SKM-1 (cell line): ENCODE results near the gene PKP4.
"Not testable (repeated sequence)": the region's sequence is repeated elsewhere in the genome, so short reads cannot be mapped to it uniquely, and the experiment has no call there.

Source experiments
- DNase-seq: peaks from one replicate; lab custom pipeline; 2025; ENCODE audit not compliant: unreplicated experiment; lab: John Stamatoyannopoulos, UW

The PKP4 gene, protein sequence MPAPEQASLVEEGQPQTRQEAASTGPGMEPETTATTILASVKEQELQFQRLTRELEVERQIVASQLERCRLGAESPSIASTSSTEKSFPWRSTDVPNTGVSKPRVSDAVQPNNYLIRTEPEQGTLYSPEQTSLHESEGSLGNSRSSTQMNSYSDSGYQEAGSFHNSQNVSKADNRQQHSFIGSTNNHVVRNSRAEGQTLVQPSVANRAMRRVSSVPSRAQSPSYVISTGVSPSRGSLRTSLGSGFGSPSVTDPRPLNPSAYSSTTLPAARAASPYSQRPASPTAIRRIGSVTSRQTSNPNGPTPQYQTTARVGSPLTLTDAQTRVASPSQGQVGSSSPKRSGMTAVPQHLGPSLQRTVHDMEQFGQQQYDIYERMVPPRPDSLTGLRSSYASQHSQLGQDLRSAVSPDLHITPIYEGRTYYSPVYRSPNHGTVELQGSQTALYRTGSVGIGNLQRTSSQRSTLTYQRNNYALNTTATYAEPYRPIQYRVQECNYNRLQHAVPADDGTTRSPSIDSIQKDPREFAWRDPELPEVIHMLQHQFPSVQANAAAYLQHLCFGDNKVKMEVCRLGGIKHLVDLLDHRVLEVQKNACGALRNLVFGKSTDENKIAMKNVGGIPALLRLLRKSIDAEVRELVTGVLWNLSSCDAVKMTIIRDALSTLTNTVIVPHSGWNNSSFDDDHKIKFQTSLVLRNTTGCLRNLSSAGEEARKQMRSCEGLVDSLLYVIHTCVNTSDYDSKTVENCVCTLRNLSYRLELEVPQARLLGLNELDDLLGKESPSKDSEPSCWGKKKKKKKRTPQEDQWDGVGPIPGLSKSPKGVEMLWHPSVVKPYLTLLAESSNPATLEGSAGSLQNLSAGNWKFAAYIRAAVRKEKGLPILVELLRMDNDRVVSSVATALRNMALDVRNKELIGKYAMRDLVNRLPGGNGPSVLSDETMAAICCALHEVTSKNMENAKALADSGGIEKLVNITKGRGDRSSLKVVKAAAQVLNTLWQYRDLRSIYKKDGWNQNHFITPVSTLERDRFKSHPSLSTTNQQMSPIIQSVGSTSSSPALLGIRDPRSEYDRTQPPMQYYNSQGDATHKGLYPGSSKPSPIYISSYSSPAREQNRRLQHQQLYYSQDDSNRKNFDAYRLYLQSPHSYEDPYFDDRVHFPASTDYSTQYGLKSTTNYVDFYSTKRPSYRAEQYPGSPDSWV

DNA sequence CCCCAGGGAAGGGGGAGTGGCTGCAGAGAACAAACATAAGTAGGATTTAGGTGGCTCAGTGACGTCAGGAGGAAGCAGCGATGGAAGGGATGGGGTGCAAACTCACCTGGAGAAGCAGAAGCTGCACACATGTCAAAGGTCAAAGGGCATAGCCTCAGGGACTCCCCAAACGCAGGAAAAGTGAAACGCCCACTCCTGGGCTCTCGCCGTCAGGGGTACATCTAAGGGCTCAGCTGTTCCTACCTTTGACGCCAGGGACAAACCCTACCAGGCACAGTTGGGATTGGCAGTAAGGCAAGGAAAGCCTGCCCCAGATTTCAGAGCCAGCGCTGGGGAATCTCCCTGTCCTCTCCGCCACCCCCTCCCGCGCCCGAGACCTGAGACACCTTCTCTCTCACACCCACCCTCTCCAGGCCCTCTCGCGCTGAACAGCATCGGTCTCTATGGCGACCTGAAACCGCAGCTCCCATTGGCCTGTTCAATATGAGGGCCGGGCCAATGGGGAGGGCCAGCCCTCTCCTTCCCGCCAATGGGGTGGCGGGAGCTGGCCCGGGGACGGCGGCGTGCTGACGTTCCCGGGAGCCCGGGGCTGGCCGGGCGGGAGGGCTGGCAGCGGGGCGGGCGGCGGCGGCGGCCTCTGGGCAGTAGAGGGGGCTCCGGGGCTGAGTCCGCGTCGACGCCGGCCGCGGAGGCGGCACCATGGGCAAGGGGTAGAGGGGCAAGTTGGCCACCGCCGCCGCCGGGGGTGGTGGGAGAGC, at the start of gene PKP4, which contains the start of gene CCDC148:
Gene PKP4 (plus strand): TSS at position 644 of the 758 bp plus-strand sequence. CDS start 76,233 bp downstream, outside the sequence.
Gene CCDC148 (minus strand): TSS at position 445 of the 758 bp plus-strand sequence. CDS start 314 bp downstream, at position 131.
- DNase-seq, result peak; percentile 69

DNA sequence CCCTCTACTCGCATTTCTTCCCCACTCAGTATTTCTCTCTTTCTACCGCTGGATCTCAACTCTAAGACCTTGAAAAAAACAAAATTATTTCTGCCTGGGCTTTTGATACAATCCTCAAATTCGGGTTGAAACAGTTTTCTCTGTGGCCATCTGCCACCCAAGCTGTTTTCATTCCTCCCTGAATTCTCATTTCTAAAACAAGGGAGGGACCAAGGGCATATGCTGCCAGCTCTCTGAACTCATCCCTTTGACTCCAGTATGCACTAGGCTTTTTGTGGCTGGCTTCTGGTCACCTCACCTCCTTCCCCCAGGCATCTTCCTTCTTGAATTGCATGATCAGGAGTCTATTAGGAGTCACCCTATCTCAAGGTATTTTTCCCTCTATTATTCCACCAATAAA, 49.7 kb upstream of the PKP4 start:
- no peak for DNase-seq

DNA sequence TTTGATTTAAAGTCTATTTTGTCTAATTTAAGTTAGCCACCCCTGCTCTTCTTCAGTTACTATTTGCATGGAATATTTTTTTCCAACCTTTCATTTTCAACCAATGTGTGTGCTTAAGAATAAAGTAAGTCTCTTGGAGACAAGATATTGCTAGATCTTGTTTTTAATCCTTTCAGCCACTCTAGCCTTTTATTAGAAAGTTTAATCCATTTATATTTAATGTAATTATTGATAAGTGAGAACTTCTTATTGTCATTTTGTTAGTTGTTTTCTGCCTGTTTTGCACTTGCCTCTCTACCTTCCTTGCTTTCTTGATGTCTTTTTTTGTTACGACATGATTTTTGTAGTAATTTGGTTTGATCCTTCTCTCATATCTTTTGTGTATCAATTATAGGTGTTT, 46.6 kb upstream of the PKP4 start:
- no peak for DNase-seq

DNA sequence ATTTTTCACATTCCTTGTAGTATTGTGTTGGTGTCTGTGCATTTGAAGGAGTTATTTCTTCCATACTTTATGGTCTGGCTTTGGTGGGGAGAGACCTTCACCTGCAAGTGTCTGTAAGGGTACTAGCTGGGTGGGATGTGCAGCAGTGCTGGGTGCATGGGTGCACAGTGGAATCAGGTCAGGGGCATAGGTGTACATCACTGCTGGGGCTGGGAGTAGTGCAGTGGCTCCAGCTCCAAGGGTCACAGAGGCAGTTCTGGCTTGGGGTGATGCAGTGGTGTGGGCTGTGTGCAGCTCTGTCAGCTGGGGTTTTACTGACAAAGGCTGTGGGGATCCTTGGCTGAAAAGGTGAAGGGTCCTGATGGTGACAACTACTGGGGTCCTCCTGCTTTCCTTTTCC, 45.0 kb upstream of the PKP4 start:
- DNase-seq, result no peak

DNA sequence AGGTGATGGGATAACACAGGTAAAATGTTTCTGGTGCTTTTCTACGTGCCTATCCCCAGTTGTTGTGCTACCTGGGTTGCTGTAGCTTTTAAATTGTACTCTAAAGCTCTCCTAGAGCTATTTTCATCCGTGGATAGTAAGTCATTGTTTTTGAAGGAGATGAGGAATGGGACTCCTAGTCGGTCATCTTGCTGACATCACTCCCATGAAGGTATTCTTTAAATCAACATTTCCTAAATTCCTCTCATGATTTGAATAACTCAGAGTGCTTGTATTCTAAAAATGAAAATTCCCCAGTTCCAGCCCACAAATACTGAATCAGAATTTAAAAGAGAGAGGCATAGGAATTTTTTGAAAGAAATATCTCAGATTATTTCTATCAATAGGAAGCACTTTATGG, 44.5 kb upstream of the PKP4 start:
- DNase-seq, result no peak

DNA sequence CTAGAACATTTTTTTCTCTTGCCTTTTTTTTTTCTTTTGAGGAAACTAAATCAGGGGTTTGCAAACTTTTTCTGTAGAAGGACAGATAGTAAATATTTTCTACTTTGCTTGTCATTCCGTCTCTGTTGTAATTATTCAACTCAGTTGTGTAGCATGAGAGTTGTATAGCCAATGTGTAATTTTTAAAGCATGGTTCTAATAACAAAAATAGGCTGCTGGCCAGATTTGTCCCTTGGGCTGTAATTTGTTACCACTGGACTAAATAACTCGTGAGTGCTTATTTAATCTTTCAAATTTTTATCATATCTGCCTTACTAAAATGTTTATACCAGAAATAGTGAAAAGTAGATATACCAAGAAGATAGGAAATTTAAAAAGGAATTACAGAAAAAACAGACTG, 43.2 kb upstream of the PKP4 start:
- no peak for DNase-seq

DNA sequence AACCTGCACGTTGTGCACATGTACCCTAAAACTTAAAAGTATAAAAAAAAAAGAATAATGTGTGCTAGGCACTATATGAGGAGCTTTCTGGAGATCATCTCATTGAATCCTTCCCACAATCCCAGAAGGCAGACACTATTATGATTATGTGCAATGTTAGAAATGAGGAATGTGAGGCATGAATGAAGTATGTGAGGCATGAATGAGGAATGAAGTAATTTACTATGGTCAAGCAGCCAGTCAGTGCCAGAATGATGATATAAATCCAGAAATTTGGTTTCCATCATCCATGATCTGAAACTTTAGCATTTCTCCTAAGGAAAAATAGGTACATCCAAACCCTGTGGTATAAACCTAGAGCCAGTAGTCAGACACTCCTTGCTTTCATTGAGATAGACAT, 42.2 kb upstream of the PKP4 start:
- no peak for DNase-seq

DNA sequence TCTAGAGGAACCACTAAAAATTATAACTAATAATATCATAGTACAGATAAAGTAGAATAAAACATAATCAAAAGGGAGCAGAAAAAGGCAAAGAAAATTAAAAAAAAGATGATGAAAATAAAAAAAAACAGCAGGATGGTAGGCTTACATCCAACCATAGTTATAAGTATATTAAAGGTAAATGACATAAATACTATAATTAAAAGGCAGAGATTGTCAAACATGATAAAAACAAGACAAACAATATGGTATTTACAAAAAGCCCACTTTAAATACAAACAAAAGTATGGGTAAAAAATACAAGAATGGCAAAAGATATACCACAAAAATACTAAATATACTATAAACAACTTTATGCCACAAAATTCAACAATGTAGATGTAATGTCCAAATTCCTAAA, 24.6 kb upstream of the PKP4 start:
- no peak for DNase-seq

DNA sequence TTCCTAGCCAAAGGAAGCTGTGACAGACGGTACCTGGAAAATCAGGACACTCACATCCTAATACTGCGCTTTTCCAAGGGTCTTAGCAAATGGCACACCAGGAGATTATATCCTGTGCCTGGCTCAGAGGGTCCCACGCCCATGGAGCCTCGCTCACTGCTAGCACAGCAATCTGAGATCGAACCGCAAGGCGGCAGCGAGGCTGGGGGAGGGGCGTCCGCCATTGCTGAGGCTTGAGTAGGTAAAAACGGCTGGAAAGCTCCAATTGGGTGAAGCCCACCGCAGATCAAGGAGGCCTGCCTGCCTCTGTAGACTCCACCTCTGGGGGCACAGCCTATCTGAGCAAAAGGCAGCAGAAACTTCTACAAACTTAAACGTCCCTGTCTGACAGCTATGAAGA, 23.0 kb upstream of the PKP4 start:
- not testable (repeated sequence) for DNase-seq

DNA sequence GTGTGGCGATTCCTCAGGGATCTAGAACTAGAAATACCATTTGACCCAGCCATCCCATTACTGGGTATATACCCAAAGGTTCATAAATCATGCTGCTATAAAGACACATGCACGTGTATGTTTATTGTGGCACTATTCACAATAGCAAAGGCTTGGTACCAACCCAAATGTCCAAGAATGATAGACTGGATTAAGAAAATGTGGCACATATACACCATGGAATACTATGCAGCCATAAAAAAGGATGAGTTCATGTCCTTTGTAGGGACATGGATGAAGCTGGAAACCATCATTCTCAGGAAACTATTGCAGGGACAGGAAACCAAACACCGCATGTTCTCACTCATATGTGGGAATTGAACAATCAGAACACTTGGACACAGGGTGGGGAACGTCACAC, 17.7 kb upstream of the PKP4 start:
- not testable (repeated sequence) for DNase-seq

DNA sequence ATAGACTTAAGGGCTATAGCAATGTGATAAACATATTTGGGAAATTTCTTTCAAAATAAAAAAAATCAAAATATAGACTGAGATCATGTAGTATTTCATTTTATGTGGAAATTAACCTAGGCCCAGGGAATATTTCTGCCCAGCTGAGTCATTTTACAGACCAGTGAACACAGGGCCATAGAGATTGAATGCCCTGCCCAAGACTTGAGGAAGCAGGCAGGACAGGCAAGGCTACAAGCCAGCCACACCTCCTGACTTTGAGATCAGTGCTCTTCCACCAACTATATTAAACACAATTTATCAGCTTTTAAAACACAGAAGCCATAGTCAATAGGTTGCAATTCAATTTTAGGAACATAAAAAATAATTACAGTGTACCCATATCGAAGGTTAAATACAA, 13.1 kb upstream of the PKP4 start:
- DNase-seq, result no peak

DNA sequence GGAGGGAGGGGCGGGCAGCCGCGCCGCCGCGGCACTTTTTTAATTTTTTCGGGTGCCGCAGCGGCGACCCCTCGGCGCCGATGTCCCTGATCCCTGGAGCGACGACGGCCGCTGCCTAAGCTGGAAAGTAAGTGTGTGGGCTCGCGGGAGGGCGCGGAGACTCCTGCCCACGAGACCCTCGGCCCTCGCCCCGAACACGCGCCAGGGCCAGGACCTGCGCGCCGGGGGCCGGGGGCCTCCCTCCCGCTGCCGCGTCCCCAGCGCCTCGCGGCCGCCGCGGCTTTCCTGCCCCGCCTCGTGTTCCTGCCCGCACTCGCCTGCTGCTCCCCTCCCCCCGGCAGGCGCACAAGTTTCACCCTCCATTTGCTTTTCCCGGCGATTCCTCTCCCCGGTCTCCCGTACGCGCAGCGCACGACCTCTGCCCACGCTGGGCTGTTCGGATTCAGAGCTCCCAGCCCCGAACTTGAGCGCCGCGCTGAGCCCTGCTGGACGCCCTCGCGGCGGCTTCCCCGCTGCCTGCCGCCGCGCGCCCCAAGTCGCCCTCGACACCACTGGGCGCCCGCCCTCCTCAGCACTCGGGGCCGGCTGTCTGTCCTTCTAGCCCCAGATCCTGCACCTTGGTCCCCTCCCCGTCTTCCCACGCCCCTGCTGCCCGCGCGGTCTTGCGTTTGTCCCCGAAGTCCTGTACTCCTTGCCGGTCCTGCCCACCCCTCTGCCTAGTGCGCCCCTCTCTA, 507 bp downstream of the PKP4 start:
- peak; percentile 53 for DNase-seq

DNA sequence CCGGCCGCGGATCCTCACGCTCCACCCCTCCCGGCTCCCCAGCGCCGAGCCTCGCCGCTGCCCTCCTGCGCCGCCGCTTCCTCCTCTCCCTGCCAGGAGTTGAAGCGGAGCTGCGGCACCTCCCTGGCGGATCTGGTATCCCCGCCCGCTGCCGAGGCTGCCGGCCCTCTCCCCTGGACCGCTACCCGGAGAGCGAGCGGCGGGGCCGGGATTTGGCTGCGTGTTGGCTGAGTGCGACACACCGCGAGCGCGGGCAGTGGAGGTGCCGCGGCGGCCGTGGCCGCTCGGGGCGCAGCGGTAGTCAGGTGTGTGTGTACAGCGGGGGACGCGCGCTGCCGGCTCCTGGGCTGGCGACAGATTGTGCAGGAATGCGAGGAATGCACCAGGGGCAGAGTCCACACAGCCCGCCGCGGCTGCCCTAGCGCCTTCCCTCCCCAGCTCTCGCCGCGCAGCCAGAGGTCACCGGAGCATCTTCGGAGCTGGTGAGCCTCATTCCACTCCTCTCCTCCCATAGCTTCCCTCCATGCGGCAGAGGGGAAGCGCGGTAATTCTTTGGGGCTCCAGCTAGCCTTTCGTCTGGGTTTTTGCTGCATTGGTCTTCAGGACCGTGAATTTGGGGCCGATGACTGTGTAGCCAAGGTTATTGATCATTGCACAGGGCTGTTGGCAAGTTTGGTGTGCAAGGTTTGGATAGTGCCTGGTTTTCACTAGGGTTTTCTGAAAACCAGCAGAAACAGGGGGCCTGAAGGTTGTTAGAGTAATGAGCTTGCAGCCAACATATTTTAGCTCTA, 1.3 kb downstream of the PKP4 start:
- no peak for DNase-seq

DNA sequence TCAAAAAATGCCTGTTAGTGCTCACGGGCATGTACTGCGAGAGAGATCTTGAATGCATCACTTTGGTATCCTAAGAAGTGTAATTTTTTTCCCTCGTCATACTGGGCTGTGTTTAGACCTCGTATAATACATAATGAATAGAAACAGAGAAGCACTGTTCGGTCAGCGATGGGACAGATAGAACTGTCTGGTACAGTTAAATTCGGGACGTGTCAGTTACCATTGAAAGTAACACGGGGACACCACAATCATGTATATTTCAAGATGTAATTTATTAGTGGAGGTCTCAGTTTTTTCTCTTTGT, 1.8 kb downstream of the PKP4 start:
- DNase-seq, result no peak

DNA sequence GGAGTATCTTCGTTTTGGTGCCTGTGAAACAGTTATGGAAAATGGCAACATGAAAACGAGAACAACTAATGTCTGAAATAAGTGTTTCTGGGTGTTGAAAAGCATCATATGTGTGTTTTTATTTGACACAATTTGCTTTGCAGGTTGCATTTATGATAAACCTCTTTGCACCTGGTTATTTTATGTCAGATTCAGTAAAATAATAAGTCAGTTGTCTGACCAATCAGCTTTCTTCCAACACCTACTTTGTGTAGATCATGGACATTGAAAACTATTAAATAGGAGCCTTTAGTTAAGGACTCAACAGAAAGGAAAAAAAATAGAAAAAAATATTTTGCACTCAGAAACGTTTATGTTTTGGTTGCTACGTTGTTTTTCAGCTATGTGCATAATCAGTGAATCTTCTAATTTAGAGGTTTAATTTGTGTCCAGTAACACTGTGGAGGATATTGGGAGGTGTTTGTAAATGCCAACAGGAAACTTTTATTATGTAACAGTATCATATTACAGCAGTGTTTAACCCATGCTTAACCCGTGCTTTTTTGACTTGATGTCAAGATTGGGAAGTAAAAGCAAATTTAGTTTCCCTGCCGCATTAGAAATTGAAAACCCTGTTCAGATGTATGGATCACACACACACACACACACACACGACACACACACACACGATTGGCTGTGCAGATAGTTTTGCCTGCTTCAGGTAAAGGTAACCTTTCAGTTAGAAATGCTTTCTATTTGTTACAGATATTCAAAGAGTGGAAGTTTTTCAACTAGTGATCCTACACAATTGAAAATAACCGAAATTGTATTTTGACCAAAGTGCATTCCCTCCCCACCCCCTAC, 2.6 kb downstream of the PKP4 start:
- no peak for DNase-seq

DNA sequence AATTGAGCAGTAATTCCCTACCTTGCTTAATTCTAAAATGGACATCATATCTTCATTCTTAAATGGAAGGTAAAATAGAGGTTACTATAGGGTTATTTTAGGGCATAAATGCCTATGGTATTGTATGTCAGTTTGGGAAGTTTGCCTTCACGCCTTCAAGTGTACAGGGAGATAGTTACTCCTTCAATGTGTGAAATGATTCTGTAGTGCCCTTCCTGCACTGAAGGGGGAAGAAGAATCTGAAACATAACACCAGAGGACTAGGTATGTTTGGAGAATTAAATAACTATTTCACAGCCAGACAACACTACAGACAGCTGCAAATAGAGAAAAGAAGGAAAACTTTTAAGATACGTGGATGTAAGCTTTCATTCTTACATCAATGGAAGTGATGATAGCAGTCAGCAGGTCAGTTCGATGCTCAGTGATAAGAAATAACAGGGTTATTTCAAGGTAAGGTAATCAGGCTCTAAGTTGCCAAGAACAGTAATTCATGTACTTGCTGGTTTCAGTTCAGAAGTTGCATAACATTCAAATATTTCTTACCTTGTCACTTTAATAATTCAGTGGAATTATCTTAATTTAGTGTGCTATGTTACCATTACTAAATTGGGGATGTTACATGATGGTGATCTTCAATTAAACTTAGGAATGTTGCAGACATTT, 4.0 kb downstream of the PKP4 start:
- DNase-seq, result no peak

DNA sequence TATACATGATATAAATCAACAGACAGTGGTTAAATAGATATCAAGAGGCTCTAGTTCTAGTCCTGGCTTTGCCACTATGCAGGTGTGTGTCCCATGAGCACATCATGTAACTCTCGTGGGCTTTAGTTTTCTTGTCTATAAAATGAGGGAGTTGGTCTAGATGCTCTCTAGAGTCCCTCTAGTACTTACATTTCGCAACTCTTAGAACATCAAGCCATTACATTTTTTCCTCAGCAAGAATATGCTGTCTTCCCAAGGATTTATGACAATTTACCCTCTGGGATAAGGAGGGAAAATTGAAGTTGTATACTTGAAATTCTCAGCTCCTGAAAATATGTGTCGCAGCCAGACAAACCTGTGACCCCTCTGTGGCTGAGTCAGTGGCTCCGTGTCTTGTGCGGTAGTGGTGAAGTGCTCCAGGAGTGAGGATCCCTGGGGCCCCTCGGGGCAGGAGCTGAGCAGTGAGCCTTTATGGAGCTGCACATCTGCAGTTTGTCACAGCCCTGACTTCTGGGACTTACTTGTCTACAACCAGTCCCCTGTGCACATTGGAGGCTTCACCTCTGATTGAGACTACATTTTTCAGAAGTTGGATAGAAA, 6.8 kb downstream of the PKP4 start:
- no peak for DNase-seq
